DOHH2 (cell line): ENCODE data around the gene FNDC5.

Source experiments
- H3F3A ChIP-seq: fragments of 200-600 bp; sonication (generic), shearing (Covaris generic); 2 replicates; pipeline ENCODE4 v1.6.0; 2016; ENCODE audit warnings: antibody characterized with exemption, mild to moderate bottlenecking; ENCODE audit not compliant: control insufficient read depth, insufficient read depth
- H3K27ac ChIP-seq: fragments of 200-600 bp; sonication (generic); 2 replicates; pipeline ENCODE4 v1.5.1; 2014; ENCODE audit warnings: low read depth, mild to moderate bottlenecking, low read length, moderate library complexity
- H3K27me3 ChIP-seq: fragments of 200-600 bp; sonication (generic); 2 replicates; pipeline ENCODE4 v1.6.1; 2014; ENCODE audit warnings: mild to moderate bottlenecking, low read length, mixed read lengths; ENCODE audit not compliant: control insufficient read depth
- H3K36me3 ChIP-seq: fragments of 200-600 bp; sonication (generic); 2 replicates; pipeline ENCODE4 v1.6.1; 2014; ENCODE audit warnings: mild to moderate bottlenecking, low read length, moderate library complexity, mixed read lengths; ENCODE audit not compliant: control insufficient read depth
- H3K4me1 ChIP-seq: fragments of 200-600 bp; sonication (generic); 2 replicates; pipeline ENCODE4 v1.6.1; 2014; ENCODE audit warnings: mild to moderate bottlenecking, low read length, mixed read lengths; ENCODE audit not compliant: control insufficient read depth
- H3K4me2 ChIP-seq: fragments of 200-600 bp; sonication (generic); 2 replicates; pipeline ENCODE4 v1.6.0; 2014; ENCODE audit warnings: mild to moderate bottlenecking, low read length, moderate library complexity
- H3K4me3 ChIP-seq: fragments of 200-600 bp; sonication (generic); 2 replicates; pipeline ENCODE4 v1.5.1; 2014; ENCODE audit warnings: mild to moderate bottlenecking, low read length, mixed read lengths
- H3K79me2 ChIP-seq: fragments of 200-600 bp; sonication (generic); 2 replicates; pipeline ENCODE4 v1.6.1; 2014; ENCODE audit warnings: mild to moderate bottlenecking, low read length, mixed read lengths; ENCODE audit not compliant: control insufficient read depth
- H3K9me2 ChIP-seq: fragments of 200-600 bp; sonication (generic); replicated peaks from 2 replicates; pipeline ENCODE4 v1.6.1; 2014; ENCODE audit warnings: mild to moderate bottlenecking, low read length, mixed read lengths; ENCODE audit not compliant: control insufficient read depth
- H3K9me3 ChIP-seq: fragments of 200-600 bp; sonication (generic); 2 replicates; pipeline ENCODE4 v1.6.1; 2014; ENCODE audit warnings: antibody characterized with exemption, low read length, mixed read lengths; ENCODE audit not compliant: control insufficient read depth, insufficient read depth
- H4K20me1 ChIP-seq: fragments of 200-600 bp; sonication (generic); 2 replicates; pipeline ENCODE4 v1.6.0; 2014; ENCODE audit warnings: low read depth, mild to moderate bottlenecking, antibody characterized with exemption, low read length, moderate library complexity; ENCODE audit not compliant: control insufficient read depth, insufficient read depth
- EZH2phosphoT487 ChIP-seq: fragments of 200-600 bp; sonication (generic); IDR thresholded peaks from 2 replicates; pipeline ENCODE4 v1.6.1; 2017; ENCODE audit warnings: borderline replicate concordance, mild to moderate bottlenecking, antibody characterized with exemption, low read length, moderate library complexity, mixed read lengths
- TF ChIP-seq, protein P1 (sequence below): fragments of 200-600 bp; sonication (generic); IDR thresholded peaks from one replicate; pipeline ENCODE4 v1.5.1; 2014; ENCODE audit warnings: antibody characterized with exemption, mild to moderate bottlenecking, low read depth, low read length; ENCODE audit not compliant: poor library complexity, severe bottlenecking

The FNDC5 gene

DNA sequence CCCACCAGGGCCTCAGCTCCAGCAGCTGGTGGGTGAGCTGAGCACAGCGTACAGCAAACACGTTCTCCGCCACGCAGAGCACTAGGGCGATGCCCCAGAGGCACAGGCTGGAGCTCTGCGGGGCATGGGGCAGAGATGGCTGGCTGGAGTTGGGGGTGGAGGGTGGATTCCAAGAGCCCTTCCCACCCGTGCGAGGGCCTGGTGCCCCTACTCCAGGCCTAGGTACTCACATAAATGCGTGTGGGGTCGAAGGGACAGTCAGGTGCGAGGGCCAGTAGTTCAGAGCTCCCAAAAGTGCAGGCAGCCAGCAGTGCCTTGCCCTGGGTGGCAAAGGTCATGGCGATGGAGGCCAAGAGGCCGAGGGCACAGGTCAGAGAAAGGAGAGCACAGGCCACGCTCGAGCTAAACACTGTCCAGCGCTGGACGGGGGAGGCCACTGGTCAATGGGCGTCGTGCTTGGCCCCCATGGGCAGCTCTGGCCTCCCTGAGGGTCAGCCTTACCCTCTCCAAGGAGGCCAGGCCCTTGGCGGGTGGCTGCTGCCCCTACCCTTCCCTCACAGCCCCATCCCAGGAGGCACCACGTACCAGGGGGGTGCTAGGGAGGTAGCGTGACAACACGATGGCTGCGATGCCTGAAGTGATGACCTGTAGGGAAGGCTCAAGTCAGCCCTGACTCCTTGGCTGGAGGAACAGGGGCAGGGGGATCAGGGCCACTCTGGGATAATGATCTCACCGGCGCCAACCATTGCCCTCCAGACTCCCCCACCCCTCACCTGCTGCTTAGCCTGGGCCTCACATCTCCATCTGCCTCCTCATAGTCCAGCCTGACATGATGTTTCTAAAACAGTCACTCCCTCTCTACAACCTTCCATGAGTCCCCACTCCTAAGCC lies 24.9 kb upstream of the FNDC5 start:
- Histone ChIP-seq H3K27me3 (peaks cover 37% of the 10 kb centered on the region), H3K4me2 (no peak overlapping the region), H3K4me1 (peaks cover under 1% of the 10 kb centered on the region; the same call in 1 of the 2 replicates), H3F3A (no peaks in the 10 kb centered on the region), H3K9me2 (no peaks in the 10 kb centered on the region), H3K27ac (no peak overlapping the region), H3K4me3 (no peak overlapping the region), H4K20me1 (no peaks in the 10 kb centered on the region), H3K9me3 (no peaks in the 10 kb centered on the region), H3K79me2 (no peaks in the 10 kb centered on the region), H3K36me3 (no peaks in the 10 kb centered on the region)
- TF ChIP-seq, protein P1, sequence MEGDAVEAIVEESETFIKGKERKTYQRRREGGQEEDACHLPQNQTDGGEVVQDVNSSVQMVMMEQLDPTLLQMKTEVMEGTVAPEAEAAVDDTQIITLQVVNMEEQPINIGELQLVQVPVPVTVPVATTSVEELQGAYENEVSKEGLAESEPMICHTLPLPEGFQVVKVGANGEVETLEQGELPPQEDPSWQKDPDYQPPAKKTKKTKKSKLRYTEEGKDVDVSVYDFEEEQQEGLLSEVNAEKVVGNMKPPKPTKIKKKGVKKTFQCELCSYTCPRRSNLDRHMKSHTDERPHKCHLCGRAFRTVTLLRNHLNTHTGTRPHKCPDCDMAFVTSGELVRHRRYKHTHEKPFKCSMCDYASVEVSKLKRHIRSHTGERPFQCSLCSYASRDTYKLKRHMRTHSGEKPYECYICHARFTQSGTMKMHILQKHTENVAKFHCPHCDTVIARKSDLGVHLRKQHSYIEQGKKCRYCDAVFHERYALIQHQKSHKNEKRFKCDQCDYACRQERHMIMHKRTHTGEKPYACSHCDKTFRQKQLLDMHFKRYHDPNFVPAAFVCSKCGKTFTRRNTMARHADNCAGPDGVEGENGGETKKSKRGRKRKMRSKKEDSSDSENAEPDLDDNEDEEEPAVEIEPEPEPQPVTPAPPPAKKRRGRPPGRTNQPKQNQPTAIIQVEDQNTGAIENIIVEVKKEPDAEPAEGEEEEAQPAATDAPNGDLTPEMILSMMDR = no peak
- no peak for TF ChIP-seq EZH2phosphoT487

DNA sequence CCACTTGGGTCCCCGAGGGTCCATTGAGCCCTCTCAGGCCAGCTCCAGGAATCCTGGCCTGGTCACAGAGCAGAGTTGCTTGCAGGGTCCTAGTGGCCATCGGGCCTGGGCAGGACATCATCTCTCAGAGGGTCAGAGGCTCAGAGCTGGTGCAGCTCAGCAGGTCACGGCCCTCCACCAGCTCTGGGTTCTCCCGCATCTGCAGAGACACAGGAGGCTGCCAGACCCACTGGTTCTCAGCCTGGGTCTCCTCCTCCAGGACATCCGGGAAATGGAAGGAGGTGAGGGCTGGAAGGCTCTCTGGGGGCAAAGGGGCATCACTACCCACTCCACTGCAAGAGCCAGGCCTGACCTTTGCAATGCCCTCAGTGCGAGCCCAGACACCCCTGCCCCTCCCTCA lies 24.0 kb upstream of the FNDC5 start:
- Histone ChIP-seq H4K20me1 (no peaks in the 10 kb centered on the region), H3K79me2 (no peaks in the 10 kb centered on the region), H3K27ac (no peak overlapping the region), H3K9me2 (no peaks in the 10 kb centered on the region), H3K4me3 (no peak overlapping the region), H3K4me1 (no peaks in the 10 kb centered on the region), H3K27me3 (peaks cover 37% of the 10 kb centered on the region), H3K9me3 (no peaks in the 10 kb centered on the region), H3F3A (no peaks in the 10 kb centered on the region), H3K36me3 (no peaks in the 10 kb centered on the region), H3K4me2 (no peak overlapping the region)
- TF ChIP-seq, protein P1 = no peak
- no peak for TF ChIP-seq EZH2phosphoT487

DNA sequence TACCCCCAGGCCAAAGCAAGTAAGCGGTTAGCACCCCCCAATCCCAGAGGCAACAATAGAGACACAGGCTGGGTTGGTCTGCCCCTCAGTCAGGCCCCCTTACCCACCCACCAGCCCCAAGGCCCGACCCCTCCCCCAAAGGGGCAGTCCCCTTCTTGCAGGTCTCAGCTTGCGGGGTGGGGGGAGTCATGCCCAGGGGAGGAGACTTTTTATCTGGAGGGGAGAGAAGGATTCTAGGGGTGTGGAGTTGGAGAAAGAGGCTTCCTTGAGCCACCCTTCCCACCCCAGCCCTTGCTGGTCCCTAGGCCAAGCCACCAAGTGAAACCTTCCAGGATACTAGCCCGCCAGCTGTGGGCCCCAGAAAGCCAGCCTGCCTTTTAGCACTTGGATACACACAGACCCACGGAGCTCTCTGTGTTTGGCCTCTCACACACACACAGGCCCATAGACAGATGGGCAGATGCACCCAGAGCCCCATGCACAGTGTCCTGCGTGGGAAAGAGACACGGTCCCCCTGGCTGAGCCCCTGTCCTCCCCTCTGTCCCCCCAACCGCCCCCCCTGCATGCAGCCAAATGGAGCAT lies 23.4 kb upstream of the FNDC5 start:
- Histone ChIP-seq H3K4me1 (no peaks in the 10 kb centered on the region), H3K4me2 (no peak overlapping the region), H3K27ac (no peak overlapping the region), H4K20me1 (no peaks in the 10 kb centered on the region), H3K36me3 (no peaks in the 10 kb centered on the region), H3K27me3 (peaks cover 32% of the 10 kb centered on the region; the same call in 1 of the 2 replicates), H3F3A (no peaks in the 10 kb centered on the region), H3K4me3 (no peak overlapping the region), H3K9me2 (no peaks in the 10 kb centered on the region), H3K79me2 (no peaks in the 10 kb centered on the region), H3K9me3 (no peaks in the 10 kb centered on the region)
- no peak for TF ChIP-seq EZH2phosphoT487
- TF ChIP-seq, protein P1 = no peak
